ENCODE results near the gene PDSS2.
"Not testable (repeated sequence)": the region's sequence is repeated elsewhere in the genome, so short reads cannot be mapped to it uniquely, and the experiment has no call there.

PDSS2 gene

GRCh38 chr6:107144014-107144413 lies 315.4 kb downstream of the PDSS2 start:
- TF ChIP-seq POLR2A (IDR thresholded peaks at IDR 0.05; ENCODE audit: low read depth, low read length) = no peak
- FAIRE-seq (peak; percentile 40), DNase-seq (ENCODE audit: insufficient read length, low spot score) (no peak)

- no peak for DNase-seq (ENCODE audit: insufficient read length, low spot score)
- TF ChIP-seq POU2F2 (IDR thresholded peaks at IDR 0.05; ENCODE audit: low read depth, low read length) = no peak
- TF ChIP-seq SPI1 (IDR thresholded peaks at IDR 0.05; ENCODE audit: low read depth, low read length) = no peak
- TF ChIP-seq PAX5 (IDR thresholded peaks at IDR 0.05; ENCODE audit: insufficient read depth, low read length, severe bottlenecking) = no peak
- no peak for TF ChIP-seq POLR2A (IDR thresholded peaks at IDR 0.05; ENCODE audit: low read depth, low read length)
- TF ChIP-seq POLR2AphosphoS5 (IDR thresholded peaks at IDR 0.05; ENCODE audit: low read depth, low read length) = no peak
- TF ChIP-seq TAF1 (IDR thresholded peaks at IDR 0.05; ENCODE audit: low read depth, low read length) = no peak
- FAIRE-seq = no peak
Observed at GRCh38 chr6:107140581-107140980, 318.8 kb downstream of the PDSS2 start.

GRCh38 chr6:107136324-107136723 lies 323.0 kb downstream of the PDSS2 start:
- FAIRE-seq; DNase-seq (ENCODE audit: insufficient read length, low spot score): not testable (repeated sequence)

GRCh38 chr6:107135048-107135680 lies 324.2 kb downstream of the PDSS2 start:
- not testable (repeated sequence) for FAIRE-seq

GRCh38 chr6:107132330-107132954 lies 326.9 kb downstream of the PDSS2 start:
- no peak for FAIRE-seq
- TF ChIP-seq POLR2A (IDR thresholded peaks at IDR 0.05; ENCODE audit: low read depth, low read length) (no peak), PAX5 (IDR thresholded peaks at IDR 0.05; ENCODE audit: insufficient read depth, low read length, severe bottlenecking) (no peak), TAF1 (IDR thresholded peaks at IDR 0.05; ENCODE audit: low read depth, low read length) (no peak), POLR2AphosphoS5 (IDR thresholded peaks at IDR 0.05; ENCODE audit: low read depth, low read length) (no peak), SPI1 (IDR thresholded peaks at IDR 0.05; ENCODE audit: low read depth, low read length) (no peak), POU2F2 (IDR thresholded peaks at IDR 0.05; ENCODE audit: low read depth, low read length) (no peak)
- no peak for DNase-seq (ENCODE audit: insufficient read length, low spot score)

More at GRCh38 chr6:107135048-107135680, 324.2 kb downstream of the PDSS2 start:
- not testable (repeated sequence) for DNase-seq (ENCODE audit: insufficient read length, low spot score)

- no peak for FAIRE-seq
- no peak for DNase-seq (ENCODE audit: insufficient read length, low spot score)
- TF ChIP-seq SPI1 (IDR thresholded peaks at IDR 0.05; ENCODE audit: low read depth, low read length) (no peak), POLR2AphosphoS5 (IDR thresholded peaks at IDR 0.05; ENCODE audit: low read depth, low read length) (no peak), PAX5 (IDR thresholded peaks at IDR 0.05; ENCODE audit: insufficient read depth, low read length, severe bottlenecking) (no peak), POLR2A (IDR thresholded peaks at IDR 0.05; ENCODE audit: low read depth, low read length) (no peak), TAF1 (IDR thresholded peaks at IDR 0.05; ENCODE audit: low read depth, low read length) (no peak), POU2F2 (IDR thresholded peaks at IDR 0.05; ENCODE audit: low read depth, low read length) (no peak)
Observed at GRCh38 chr6:107129370-107129925, 329.9 kb downstream of the PDSS2 start.

GRCh38 chr6:107128577-107128976 lies 330.8 kb downstream of the PDSS2 start:
- DNase-seq (ENCODE audit: insufficient read length, low spot score) (no peak), FAIRE-seq (no peak)
- TF ChIP-seq SPI1 (IDR thresholded peaks at IDR 0.05; ENCODE audit: low read depth, low read length) = no peak
- no peak for TF ChIP-seq POU2F2 (IDR thresholded peaks at IDR 0.05; ENCODE audit: low read depth, low read length)
- TF ChIP-seq PAX5 (IDR thresholded peaks at IDR 0.05; ENCODE audit: insufficient read depth, low read length, severe bottlenecking) = no peak
- no peak for TF ChIP-seq POLR2AphosphoS5 (IDR thresholded peaks at IDR 0.05; ENCODE audit: low read depth, low read length)
- TF ChIP-seq TAF1 (IDR thresholded peaks at IDR 0.05; ENCODE audit: low read depth, low read length) = no peak
- no peak for TF ChIP-seq POLR2A (IDR thresholded peaks at IDR 0.05; ENCODE audit: low read depth, low read length)

GRCh38 chr6:107128175-107128574 lies 331.2 kb downstream of the PDSS2 start:
- DNase-seq (ENCODE audit: insufficient read length, low spot score) (no peak), FAIRE-seq (no peak)
- no peak for TF ChIP-seq POLR2A (IDR thresholded peaks at IDR 0.05; ENCODE audit: low read depth, low read length)
- no peak for TF ChIP-seq POU2F2 (IDR thresholded peaks at IDR 0.05; ENCODE audit: low read depth, low read length)
- no peak for TF ChIP-seq POLR2AphosphoS5 (IDR thresholded peaks at IDR 0.05; ENCODE audit: low read depth, low read length)
- TF ChIP-seq TAF1 (IDR thresholded peaks at IDR 0.05; ENCODE audit: low read depth, low read length) = no peak
- no peak for TF ChIP-seq PAX5 (IDR thresholded peaks at IDR 0.05; ENCODE audit: insufficient read depth, low read length, severe bottlenecking)
- no peak for TF ChIP-seq SPI1 (IDR thresholded peaks at IDR 0.05; ENCODE audit: low read depth, low read length)

GRCh38 chr6:107125771-107126170 lies 333.6 kb downstream of the PDSS2 start:
- no peak for TF ChIP-seq POU2F2 (IDR thresholded peaks at IDR 0.05; ENCODE audit: low read depth, low read length)
- TF ChIP-seq PAX5 (IDR thresholded peaks at IDR 0.05; ENCODE audit: insufficient read depth, low read length, severe bottlenecking) = no peak
- no peak for TF ChIP-seq TAF1 (IDR thresholded peaks at IDR 0.05; ENCODE audit: low read depth, low read length)
- no peak for TF ChIP-seq SPI1 (IDR thresholded peaks at IDR 0.05; ENCODE audit: low read depth, low read length)
- no peak for TF ChIP-seq POLR2AphosphoS5 (IDR thresholded peaks at IDR 0.05; ENCODE audit: low read depth, low read length)
- no peak for TF ChIP-seq POLR2A (IDR thresholded peaks at IDR 0.05; ENCODE audit: low read depth, low read length)
- no peak for DNase-seq (ENCODE audit: insufficient read length, low spot score)
- FAIRE-seq = no peak

- TF ChIP-seq POLR2A (IDR thresholded peaks at IDR 0.05; ENCODE audit: low read depth, low read length) (no peak), POU2F2 (IDR thresholded peaks at IDR 0.05; ENCODE audit: low read depth, low read length) (peak; percentile 20; the same call in 1 of the 2 replicates), SPI1 (IDR thresholded peaks at IDR 0.05; ENCODE audit: low read depth, low read length) (peak; percentile 21; the same call in 1 of the 2 replicates)
- FAIRE-seq (peak; percentile 88), DNase-seq (ENCODE audit: insufficient read length, low spot score) (no peak)
Observed at GRCh38 chr6:107124934-107125348, 334.4 kb downstream of the PDSS2 start.

All from GM12891 (cell line).